ENCODE results near the gene PRELP. TPM values are rescaled to one million over a fixed set of nuclear protein-coding genes. Genes with fewer than 3 reads are reported as not detected.

PRELP gene
- total RNA-seq, 1 donor from 2014 or later: 80.0 TPM

- DNase-seq (ENCODE audit: low spot score): no peak
These were observed 45.6 kb downstream of the PRELP start for GRCh38 chr1:203521074-203521794.

GRCh38 chr1:203521812-203522211 lies 46.2 kb downstream of the PRELP start:
- DNase-seq (ENCODE audit: low spot score): no peak

- DNase-seq (ENCODE audit: low spot score): no peak
These were observed 46.6 kb downstream of the PRELP start for GRCh38 chr1:203522237-203522636.

- DNase-seq (ENCODE audit: low spot score): no peak
These were observed 48.1 kb downstream of the PRELP start for GRCh38 chr1:203523667-203524066.

GRCh38 chr1:203524152-203524551 lies 48.5 kb downstream of the PRELP start:
- no peak for DNase-seq (ENCODE audit: low spot score)

GRCh38 chr1:203524824-203525223 lies 49.2 kb downstream of the PRELP start:
- DNase-seq (ENCODE audit: low spot score): no peak

- DNase-seq (ENCODE audit: low spot score): no peak
These were observed 50.1 kb downstream of the PRELP start for GRCh38 chr1:203525685-203526084.

- DNase-seq (ENCODE audit: low spot score): no peak
These were observed 50.5 kb downstream of the PRELP start for GRCh38 chr1:203526130-203526529.

- no peak for DNase-seq (ENCODE audit: low spot score)
These were observed 51.0 kb downstream of the PRELP start for GRCh38 chr1:203526572-203526971.

GRCh38 chr1:203527013-203527412 lies 51.4 kb downstream of the PRELP start:
- DNase-seq (ENCODE audit: low spot score): no peak

- DNase-seq (ENCODE audit: low spot score): no peak
These were observed 52.5 kb downstream of the PRELP start for GRCh38 chr1:203528063-203528462.

- DNase-seq (ENCODE audit: low spot score): no peak
These were observed 53.6 kb downstream of the PRELP start for GRCh38 chr1:203528976-203529835.

- DNase-seq (ENCODE audit: low spot score): no peak
These were observed 55.5 kb downstream of the PRELP start for GRCh38 chr1:203531063-203531462.

GRCh38 chr1:203534012-203534411 lies 58.4 kb downstream of the PRELP start:
- DNase-seq (ENCODE audit: low spot score): no peak

- no peak for DNase-seq (ENCODE audit: low spot score)
These were observed 58.9 kb downstream of the PRELP start for GRCh38 chr1:203534526-203534925.

GRCh38 chr1:203536575-203536974 lies 61.0 kb downstream of the PRELP start:
- no peak for DNase-seq (ENCODE audit: low spot score)

GRCh38 chr1:203536980-203537455 lies 61.4 kb downstream of the PRELP start:
- DNase-seq (ENCODE audit: low spot score): no peak

GRCh38 chr1:203537806-203538464 lies 62.3 kb downstream of the PRELP start:
- no peak for DNase-seq (ENCODE audit: low spot score)

GRCh38 chr1:203538726-203539125 lies 63.1 kb downstream of the PRELP start:
- DNase-seq (ENCODE audit: low spot score): no peak

- no peak for DNase-seq (ENCODE audit: low spot score)
These were observed 64.4 kb downstream of the PRELP start for GRCh38 chr1:203539831-203540546.

Data from mesenteric fat pad (tissue), 1 donor.